SU-DHL-6 (cell line): Measurements from ENCODE around the gene RNF212B.

Experiments used
- H2AFZ ChIP-seq: fragments of 200-600 bp; sonication (generic); 2 replicates; pipeline ENCODE4 v1.6.1; 2014; ENCODE audit warnings: low read depth, mild to moderate bottlenecking, moderate library complexity, mixed read lengths, antibody characterized with exemption, low read length; ENCODE audit not compliant: severe bottlenecking
- H3F3A ChIP-seq: fragments of 200-600 bp; shearing (Covaris generic); 2 replicates; pipeline ENCODE4 v1.6.0; 2016; ENCODE audit warnings: antibody characterized with exemption, mild to moderate bottlenecking; ENCODE audit not compliant: insufficient read depth
- H3K27ac ChIP-seq: fragments of 200-600 bp; sonication (generic); 2 replicates; pipeline ENCODE4 v1.5.1; 2016; ENCODE audit warnings: low read depth, mild to moderate bottlenecking, low read length, moderate library complexity, mixed read lengths
- H3K27me3 ChIP-seq: fragments of 200-600 bp; sonication (generic), shearing (Covaris generic); 2 replicates; pipeline ENCODE4 v1.6.0; 2014; ENCODE audit warnings: mild to moderate bottlenecking, low read length
- H3K36me3 ChIP-seq: fragments of 200-600 bp; sonication (generic); 2 replicates; pipeline ENCODE4 v1.6.1; 2014; ENCODE audit warnings: mild to moderate bottlenecking, low read length, mixed read lengths
- H3K4me2 ChIP-seq: fragments of 300-600, 200-600 bp; shearing (Covaris generic), sonication (generic); 2 replicates; pipeline ENCODE4 v1.6.0; 2014; ENCODE audit warnings: low read length, low read depth, mild to moderate bottlenecking; ENCODE audit not compliant: poor library complexity, severe bottlenecking
- H3K4me3 ChIP-seq: fragments of 200-600 bp; sonication (generic); 2 replicates; pipeline ENCODE4 v1.5.1; 2014; ENCODE audit warnings: antibody characterized with exemption, low read length, mild to moderate bottlenecking, mixed read lengths; ENCODE audit not compliant: insufficient read depth, poor library complexity, severe bottlenecking
- H3K79me2 ChIP-seq: fragments of 200-600 bp; sonication (generic); 2 replicates; pipeline ENCODE4 v1.6.1; 2014; ENCODE audit warnings: mild to moderate bottlenecking, low read length, moderate library complexity; ENCODE audit not compliant: insufficient read depth
- H3K9ac ChIP-seq: fragments of 200-600 bp; sonication (generic); 2 replicates; pipeline ENCODE4 v1.7.0; 2014; ENCODE audit warnings: mild to moderate bottlenecking, low read length
- H3K9me2 ChIP-seq: fragments of 200-600 bp; sonication (generic); replicated peaks from 2 replicates; pipeline ENCODE4 v1.6.1; 2014; ENCODE audit warnings: low read length; ENCODE audit not compliant: insufficient read depth
- H3K9me3 ChIP-seq: fragments of 200-600 bp; sonication (generic); 2 replicates; pipeline ENCODE4 v1.6.1; 2014; ENCODE audit warnings: low read length, mixed read lengths; ENCODE audit not compliant: insufficient read depth
- H4K20me1 ChIP-seq: fragments of 200-600 bp; sonication (generic); 2 replicates; pipeline ENCODE4 v1.6.1; 2014; ENCODE audit warnings: low read depth, mild to moderate bottlenecking, antibody characterized with exemption, low read length, moderate library complexity, mixed read lengths
- EZH2phosphoT487 ChIP-seq: fragments of 200-600 bp; sonication (generic), shearing (Covaris generic); conservative IDR thresholded peaks from 2 replicates; pipeline ENCODE4 v1.6.1; 2018; ENCODE audit warnings: mild to moderate bottlenecking, antibody characterized with exemption, low read length, moderate library complexity, mixed read lengths
- TF ChIP-seq, protein P1 (sequence below): fragments of 200-600 bp; sonication (generic); IDR thresholded peaks from one replicate; pipeline ENCODE4 v1.5.1; 2017; ENCODE audit warnings: antibody characterized with exemption, mild to moderate bottlenecking, low read length, moderate library complexity; ENCODE audit not compliant: insufficient read depth, poor library complexity, severe bottlenecking

The RNF212B gene

DNA sequence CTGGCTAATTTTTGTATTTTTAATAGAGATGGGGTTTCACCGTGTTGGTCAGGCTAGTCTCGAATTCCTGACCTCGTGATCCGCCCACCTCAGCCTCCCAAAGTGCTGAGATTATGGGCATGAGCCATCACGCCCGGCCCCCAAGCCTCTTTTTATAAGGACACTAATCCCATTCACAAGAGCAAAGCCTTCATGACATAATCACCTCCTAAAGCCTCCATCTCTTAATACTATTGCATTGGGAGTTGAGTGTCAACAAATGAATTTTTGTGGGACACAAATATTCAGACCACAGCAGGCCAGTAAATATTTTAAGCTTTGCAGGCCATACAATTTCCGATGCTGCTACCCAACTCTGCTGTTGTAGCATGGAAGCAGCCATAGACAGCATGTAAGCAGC is 10.9 kb downstream of the RNF212B start:
- Histone ChIP-seq H3K9ac (no peak overlapping the region), H3K9me3 (no peaks in the 10 kb centered on the region), H3K27ac (no peak overlapping the region), H4K20me1 (no peaks in the 10 kb centered on the region), H3F3A (no peaks in the 10 kb centered on the region), H3K4me3 (no peak overlapping the region), H2AFZ (no peak overlapping the region), H3K79me2 (no peaks in the 10 kb centered on the region), H3K27me3 (no peaks in the 10 kb centered on the region), H3K9me2 (no peaks in the 10 kb centered on the region), H3K4me2 (no peak overlapping the region), H3K36me3 (no peaks in the 10 kb centered on the region)
- TF ChIP-seq, protein P1, sequence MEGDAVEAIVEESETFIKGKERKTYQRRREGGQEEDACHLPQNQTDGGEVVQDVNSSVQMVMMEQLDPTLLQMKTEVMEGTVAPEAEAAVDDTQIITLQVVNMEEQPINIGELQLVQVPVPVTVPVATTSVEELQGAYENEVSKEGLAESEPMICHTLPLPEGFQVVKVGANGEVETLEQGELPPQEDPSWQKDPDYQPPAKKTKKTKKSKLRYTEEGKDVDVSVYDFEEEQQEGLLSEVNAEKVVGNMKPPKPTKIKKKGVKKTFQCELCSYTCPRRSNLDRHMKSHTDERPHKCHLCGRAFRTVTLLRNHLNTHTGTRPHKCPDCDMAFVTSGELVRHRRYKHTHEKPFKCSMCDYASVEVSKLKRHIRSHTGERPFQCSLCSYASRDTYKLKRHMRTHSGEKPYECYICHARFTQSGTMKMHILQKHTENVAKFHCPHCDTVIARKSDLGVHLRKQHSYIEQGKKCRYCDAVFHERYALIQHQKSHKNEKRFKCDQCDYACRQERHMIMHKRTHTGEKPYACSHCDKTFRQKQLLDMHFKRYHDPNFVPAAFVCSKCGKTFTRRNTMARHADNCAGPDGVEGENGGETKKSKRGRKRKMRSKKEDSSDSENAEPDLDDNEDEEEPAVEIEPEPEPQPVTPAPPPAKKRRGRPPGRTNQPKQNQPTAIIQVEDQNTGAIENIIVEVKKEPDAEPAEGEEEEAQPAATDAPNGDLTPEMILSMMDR, result no peak
- TF ChIP-seq EZH2phosphoT487, result no peak

DNA sequence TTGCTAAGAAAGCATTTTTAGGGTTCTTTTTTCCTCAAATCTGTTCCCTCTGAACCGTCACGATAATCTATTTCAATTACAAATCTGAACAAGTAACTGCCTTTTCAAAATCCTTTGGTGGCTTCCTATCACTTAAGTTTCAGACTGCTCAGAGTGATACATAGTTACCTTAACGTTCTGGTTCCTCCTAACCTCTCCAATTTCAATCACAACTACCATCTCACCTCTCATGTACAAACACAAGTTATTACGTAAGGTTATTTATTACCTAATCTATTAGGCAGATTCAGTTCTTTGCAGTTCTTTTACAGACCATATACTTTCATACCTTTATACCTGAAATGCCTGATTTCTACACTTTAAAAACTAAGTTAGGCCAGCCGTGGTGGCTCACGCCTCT is 12.1 kb downstream of the RNF212B start:
- Histone ChIP-seq H3K9ac (no peak overlapping the region), H3F3A (no peaks in the 10 kb centered on the region), H2AFZ (no peak overlapping the region), H3K4me3 (no peak overlapping the region), H3K9me2 (no peaks in the 10 kb centered on the region), H3K27me3 (no peaks in the 10 kb centered on the region), H4K20me1 (no peaks in the 10 kb centered on the region), H3K79me2 (no peaks in the 10 kb centered on the region), H3K36me3 (no peaks in the 10 kb centered on the region), H3K4me2 (no peak overlapping the region), H3K27ac (no peak overlapping the region), H3K9me3 (no peaks in the 10 kb centered on the region)
- TF ChIP-seq, protein P1, result no peak
- TF ChIP-seq EZH2phosphoT487, result no peak

- no peaks in the 10 kb centered on the region for H3K27me3 ChIP-seq
- H3K27ac ChIP-seq, result no peak overlapping the region
- H3K9ac ChIP-seq, result no peak overlapping the region
- no peaks in the 10 kb centered on the region for H3K79me2 ChIP-seq
- no peaks in the 10 kb centered on the region for H3K9me2 ChIP-seq
- H4K20me1 ChIP-seq, result no peaks in the 10 kb centered on the region
- no peak for TF ChIP-seq EZH2phosphoT487
- TF ChIP-seq, protein P1, result no peak
- no peaks in the 10 kb centered on the region for H3K36me3 ChIP-seq
- H3K4me3 ChIP-seq, result no peak overlapping the region
- H3F3A ChIP-seq, result no peaks in the 10 kb centered on the region
- no peak overlapping the region for H3K4me2 ChIP-seq
- no peak overlapping the region for H2AFZ ChIP-seq
- no peaks in the 10 kb centered on the region for H3K9me3 ChIP-seq
These were observed 14.3 kb downstream of the RNF212B start for GRCh38 chr14:23252006-23252405.
